GM18505 (cell line): Measurements from ENCODE around the gene SLC22A13.
"Not testable (repeated sequence)": the region's sequence is repeated elsewhere in the genome, so short reads cannot be mapped to it uniquely, and the experiment has no call there.

ENCODE experiments used
- ATAC-seq: cut with Tn5 transposase; IDR thresholded peaks from one replicate; pipeline ENCODE4 v1.9.1; 2021; ENCODE audit not compliant: unreplicated experiment
- POLR2A ChIP-seq: IDR thresholded peaks from 4 replicates; pipeline ENCODE4 v1.6.1; 2011; ENCODE audit warnings: borderline replicate concordance; ENCODE audit not compliant: insufficient read depth, insufficient read length; ENCODE audit errors: extremely low read depth

SLC22A13 gene, protein sequence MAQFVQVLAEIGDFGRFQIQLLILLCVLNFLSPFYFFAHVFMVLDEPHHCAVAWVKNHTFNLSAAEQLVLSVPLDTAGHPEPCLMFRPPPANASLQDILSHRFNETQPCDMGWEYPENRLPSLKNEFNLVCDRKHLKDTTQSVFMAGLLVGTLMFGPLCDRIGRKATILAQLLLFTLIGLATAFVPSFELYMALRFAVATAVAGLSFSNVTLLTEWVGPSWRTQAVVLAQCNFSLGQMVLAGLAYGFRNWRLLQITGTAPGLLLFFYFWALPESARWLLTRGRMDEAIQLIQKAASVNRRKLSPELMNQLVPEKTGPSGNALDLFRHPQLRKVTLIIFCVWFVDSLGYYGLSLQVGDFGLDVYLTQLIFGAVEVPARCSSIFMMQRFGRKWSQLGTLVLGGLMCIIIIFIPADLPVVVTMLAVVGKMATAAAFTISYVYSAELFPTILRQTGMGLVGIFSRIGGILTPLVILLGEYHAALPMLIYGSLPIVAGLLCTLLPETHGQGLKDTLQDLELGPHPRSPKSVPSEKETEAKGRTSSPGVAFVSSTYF

DNA sequence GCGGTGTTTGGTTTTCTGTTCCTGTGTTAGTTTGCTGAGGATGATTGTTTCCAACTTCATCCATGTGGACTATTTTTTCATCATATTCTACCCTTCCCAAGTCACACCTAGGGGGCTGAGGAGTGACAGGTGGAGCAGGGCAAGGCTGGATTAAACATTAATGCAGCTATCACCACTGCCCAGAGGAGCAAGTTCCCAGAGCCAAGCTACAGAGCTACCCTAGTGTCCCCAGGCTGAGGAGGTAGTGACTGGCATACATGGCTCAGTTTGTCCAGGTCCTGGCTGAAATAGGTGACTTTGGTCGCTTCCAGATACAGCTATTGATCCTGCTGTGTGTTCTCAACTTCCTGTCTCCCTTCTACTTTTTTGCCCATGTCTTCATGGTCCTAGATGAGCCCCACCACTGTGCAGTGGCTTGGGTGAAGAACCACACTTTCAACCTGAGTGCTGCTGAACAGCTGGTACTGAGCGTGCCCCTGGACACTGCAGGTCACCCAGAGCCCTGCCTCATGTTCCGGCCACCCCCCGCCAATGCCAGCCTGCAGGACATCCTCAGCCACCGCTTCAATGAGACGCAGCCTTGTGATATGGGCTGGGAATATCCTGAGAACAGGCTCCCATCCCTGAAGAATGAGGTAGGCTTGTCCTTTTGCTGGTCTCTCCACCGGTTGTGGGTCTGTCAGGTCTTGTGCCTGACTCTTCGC lies at the start of gene SLC22A13:
SLC22A13 (plus strand) TSS at position 209 of the 704 bp plus-strand sequence; CDS start at position 258, 49 bp downstream.
- TF ChIP-seq POLR2A, result no peak
- no peak for ATAC-seq

DNA sequence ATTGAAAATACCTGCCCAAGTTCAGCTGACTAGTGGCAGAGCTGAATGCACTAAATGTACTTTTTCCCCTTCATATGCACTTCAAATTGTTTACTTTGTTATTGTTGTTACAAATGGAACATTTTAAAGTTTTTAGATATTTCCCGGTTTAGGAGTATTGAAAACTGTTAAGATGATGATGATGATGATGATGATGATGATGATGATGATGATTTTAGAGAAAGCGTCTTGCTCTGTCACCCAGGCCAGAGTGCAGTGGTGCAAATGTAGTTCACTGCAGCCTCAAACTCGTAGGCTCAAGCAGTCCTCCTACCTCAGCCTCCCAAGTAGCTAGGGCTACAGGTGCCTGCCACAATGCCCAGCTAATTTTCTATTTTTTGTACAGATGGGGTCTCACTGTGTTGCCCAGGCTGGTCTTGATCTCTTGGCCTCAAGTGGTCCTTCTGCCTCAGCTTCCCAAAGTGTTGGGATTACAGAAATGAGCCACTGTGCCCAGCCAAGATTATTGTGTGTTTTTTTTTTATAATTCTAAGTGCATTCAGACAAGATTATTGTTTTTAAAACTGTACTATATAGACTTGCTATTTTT lies 45.9 kb upstream of the SLC22A13 start:
- no peak for ATAC-seq
- TF ChIP-seq POLR2A, result no peak

DNA sequence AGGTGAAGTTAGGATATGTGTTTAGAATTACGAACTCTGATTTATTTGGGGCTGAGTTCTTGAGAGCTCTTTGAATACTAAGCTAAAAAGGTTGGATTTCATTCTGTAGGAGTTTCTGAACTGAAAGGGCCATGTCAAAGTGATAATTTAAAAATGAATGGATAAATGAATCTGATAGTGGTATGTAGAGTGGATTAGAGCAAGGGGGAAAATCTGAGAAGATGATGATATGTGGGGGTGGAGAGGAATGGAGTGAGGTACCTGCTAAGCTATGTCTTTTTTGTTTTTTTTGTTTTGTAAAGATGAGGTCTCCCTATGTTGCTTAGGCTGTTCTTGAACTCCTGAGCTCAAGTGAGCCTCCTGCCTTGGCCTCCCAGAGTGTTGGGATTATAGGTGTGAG lies 44.6 kb upstream of the SLC22A13 start:
- no peak for ATAC-seq
- no peak for TF ChIP-seq POLR2A

GRCh38 chr3:38222032-38222634 lies 43.5 kb upstream of the SLC22A13 start:
- ATAC-seq, result no peak
- TF ChIP-seq POLR2A, result no peak

DNA sequence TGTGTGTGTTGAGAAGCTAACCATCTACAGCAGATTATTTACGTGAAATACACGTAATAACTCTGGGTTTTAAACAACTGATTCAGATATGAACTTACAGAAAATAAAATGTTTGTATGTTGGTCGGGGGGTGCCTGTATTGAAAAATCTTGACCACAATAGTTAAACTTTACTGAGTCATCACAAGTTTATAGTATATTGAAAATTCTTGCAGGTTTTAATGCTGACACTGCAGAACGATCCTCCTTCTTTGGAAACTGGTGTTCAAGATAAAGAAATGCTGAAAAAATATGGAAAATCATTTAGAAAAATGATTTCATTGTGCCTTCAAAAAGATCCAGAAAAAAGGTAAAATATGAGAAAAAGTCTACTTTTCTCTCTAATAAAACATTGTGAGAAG lies 41.3 kb upstream of the SLC22A13 start:
- ATAC-seq, result no peak
- no peak for TF ChIP-seq POLR2A

GRCh38 chr3:38226273-38226672 lies 39.3 kb upstream of the SLC22A13 start:
- ATAC-seq, result no peak
- TF ChIP-seq POLR2A, result no peak

DNA sequence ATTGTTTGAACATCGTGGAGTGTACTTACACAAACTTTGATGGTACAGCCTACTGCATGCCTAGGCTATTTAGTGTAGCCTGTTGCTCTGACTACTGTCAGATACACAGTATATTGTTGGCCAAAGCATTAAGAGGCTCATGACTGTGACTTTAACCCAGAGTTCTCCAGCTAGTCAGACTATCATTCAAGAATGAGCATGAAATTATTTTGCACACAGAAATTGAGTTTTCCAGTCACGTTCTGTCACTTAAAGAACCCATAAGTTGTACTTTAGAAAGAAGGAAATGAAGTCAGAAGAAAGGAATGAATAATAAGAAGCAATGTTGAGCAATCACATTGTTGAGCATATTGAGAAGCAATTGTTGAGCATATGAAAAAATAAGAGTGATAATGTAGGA lies 37.6 kb upstream of the SLC22A13 start:
- no peak for ATAC-seq
- no peak for TF ChIP-seq POLR2A

DNA sequence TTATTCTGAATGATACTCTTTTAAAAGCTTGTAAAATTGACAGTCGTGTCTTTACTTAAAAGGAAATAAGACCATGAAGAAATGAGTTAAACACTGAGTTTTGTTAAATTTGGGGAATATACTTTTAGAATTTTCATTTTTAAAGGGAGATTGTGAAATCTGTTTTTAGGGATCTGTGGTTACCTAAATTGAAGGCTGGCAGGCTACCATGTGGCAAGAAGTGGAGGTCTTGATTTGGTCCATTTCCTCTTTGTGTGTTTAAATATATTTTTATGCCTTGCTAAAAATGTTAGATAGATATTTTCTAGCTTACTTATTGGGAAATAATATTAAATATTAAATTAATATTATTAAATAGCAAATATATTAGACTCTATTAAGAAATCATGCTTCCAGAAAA lies 36.6 kb upstream of the SLC22A13 start:
- no peak for TF ChIP-seq POLR2A

DNA sequence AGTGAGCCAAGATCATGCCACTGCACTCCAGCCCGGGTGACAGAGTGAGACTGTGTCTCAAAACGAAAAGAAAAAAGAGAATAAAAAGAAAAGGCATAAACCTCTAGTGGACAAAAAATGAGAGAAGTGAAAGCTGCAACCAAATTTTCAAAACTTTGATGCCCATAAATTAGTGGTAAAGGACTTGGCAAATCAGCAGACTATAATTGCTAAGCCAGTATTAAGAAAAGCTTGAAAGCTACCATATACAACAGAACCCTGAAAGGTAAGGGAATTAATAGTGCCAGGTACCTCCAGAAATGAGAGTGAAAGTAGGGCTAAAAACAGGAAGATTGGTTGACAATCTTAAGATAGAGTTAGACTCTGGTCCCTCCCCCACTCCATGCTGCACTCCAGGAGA lies 32.9 kb upstream of the SLC22A13 start:
- no peak for TF ChIP-seq POLR2A
- no peak for ATAC-seq

More for the DNA sequence above, 36.6 kb upstream of the SLC22A13 start:
- no peak for ATAC-seq

- no peak for TF ChIP-seq POLR2A
- no peak for ATAC-seq
These were observed 30.1 kb upstream of the SLC22A13 start for GRCh38 chr3:38235466-38235865.

- no peak for TF ChIP-seq POLR2A
- ATAC-seq, result no peak
These were observed 27.1 kb upstream of the SLC22A13 start for GRCh38 chr3:38238416-38239008.

DNA sequence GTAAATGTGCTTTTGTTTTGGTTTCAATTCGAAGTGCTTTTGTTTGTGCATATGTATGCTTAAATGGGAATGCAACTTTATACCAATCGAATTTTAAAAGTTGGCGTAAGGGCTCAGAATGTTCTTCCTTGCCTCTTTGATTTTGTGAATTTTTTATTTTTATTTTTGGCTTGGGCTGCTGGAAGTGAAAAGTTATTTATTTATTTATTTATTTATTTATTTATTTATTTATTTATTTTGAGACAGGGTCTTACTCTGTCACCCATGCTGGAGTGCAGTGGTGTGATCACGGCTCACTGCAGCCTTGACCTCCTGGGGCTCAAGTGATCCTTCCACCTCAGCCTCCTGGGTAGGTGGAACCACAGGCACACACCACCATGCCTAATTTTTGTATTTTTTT lies 22.8 kb upstream of the SLC22A13 start:
- not testable (repeated sequence) for ATAC-seq

DNA sequence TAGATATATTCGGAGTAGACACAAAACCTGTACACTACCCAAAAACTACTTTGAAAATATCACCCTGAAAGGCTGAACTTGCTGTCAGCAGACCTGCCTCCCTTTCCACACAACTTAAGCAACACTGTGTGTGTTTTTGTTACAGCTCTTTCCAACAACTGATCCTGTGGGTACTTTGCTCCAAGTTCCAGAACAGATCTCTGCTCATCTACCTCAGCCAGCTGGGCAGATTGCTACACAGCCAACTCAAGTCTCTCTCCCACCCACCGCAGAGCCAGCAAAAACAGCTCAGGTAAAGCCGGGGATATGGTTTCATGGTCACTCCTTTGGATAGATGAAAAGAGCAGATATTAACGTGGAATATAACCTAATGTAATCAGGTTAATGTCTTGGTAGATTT lies 19.7 kb upstream of the SLC22A13 start:
- TF ChIP-seq POLR2A, result no peak
- ATAC-seq, result no peak
